GM18909 (cell line): Measurements from ENCODE around the gene KCNQ2.

ENCODE experiments used
- ATAC-seq: cut with Tn5 transposase; IDR thresholded peaks from one replicate; pipeline ENCODE4 v1.9.1; 2021; ENCODE audit warnings: mild to moderate bottlenecking; ENCODE audit not compliant: unreplicated experiment, poor library complexity

The KCNQ2 gene

DNA sequence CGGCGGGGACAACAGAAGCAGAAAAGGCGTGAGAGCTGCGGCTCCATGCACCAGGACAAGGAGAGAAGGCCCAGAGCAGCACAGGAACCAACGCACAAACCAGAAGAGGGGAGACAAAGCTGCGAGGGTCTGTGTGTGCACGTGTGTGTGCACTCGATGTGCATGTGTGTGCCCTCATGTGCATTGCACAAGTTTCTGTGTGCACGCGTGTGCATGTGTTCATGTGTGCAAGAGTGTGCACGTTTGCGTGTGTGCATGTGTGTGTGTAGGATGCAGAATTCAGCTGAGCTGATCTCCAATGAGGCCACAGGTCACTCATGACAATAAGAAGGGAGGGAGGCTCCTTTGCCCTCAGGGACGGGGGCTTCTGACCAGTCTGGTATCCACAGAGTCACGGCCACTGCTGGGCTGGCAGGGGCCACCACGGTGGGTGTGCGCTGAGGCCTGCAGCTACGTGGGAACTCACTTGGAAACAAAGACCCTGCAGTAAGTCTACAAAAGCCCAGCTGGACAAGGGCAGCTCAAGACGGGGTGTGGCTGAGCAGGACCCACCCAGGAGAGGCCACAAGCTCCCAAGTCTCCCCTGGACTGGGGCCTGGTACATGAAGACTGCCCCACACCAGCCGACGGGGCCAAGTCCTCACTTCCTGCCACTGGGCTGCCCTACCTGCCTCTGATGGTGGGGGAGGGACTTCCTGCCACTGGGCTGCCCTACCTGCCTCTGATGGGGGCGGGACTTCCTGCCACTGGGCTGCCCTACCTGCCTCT lies 63.2 kb downstream of the KCNQ2 start:
- ATAC-seq: no peak

GRCh38 chr20:63408684-63409046 lies 63.8 kb downstream of the KCNQ2 start:
- ATAC-seq: no peak

DNA sequence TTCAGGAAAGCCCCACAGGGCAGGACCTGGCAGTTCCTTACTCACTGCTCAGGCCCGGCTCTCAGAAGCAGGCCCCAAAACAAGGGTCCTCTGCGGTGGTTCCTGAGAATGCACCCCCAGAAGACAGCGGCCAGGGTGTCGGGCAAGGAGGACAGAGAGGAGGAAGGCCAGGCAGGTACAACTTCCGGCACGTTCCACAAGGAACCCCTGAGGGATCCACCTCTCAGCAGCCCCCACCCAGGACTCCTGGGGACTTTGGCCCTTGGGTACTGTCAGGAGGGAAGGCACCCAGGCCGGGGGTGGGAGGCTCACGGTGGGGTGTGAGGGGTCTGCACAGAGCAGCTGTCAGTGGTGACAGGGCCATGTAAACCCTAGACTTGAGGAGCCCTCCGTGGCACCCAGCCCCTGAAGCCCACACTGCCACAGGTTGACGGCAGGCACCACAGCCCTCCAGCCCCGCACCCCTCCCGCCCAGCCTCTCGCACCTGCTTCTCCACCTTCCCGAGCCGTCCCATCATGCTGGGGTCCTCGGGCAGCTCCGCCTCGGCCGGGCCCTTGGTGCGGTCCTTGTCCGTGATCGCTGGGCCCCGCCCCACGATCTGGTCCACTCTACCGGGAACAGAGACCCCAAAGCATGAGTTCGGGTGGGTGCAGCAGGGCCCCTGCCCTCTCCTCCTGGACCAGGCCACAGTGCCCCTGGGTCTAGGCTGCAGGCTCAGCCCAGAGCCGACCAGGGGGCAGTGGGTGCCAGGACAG lies 64.3 kb downstream of the KCNQ2 start:
- no peak for ATAC-seq

DNA sequence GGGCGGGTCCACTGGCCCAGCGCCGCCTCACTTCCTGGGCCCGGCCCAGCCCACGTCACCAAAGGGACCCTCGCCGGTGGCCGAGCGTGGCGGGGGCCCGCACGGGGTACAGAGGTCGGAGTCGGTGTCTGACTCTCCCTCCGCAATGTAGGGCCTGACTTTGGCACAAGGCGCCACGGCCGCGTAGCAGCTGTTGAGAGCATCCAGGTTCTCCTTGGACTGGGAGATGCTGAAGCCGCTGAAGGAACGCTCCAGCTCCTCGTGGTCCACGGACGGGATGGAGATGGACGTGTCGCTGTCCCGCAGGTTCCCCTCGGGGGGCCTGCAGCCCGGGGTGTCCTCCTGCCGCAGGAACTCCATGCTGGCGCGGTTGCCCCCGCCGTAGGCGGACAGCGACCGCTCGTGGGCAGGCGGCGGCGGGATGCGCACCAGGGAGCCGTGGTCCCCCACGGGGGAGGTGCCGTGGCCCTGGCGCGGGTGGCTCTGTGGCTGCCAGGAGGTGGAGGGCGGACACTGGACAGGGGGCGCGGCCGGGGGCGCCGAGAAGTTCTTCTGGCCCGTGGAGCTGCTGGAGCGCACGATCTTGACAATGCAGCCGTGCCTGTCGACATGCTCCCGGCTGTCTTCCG lies 65.7 kb downstream of the KCNQ2 start:
- no peak for ATAC-seq

DNA sequence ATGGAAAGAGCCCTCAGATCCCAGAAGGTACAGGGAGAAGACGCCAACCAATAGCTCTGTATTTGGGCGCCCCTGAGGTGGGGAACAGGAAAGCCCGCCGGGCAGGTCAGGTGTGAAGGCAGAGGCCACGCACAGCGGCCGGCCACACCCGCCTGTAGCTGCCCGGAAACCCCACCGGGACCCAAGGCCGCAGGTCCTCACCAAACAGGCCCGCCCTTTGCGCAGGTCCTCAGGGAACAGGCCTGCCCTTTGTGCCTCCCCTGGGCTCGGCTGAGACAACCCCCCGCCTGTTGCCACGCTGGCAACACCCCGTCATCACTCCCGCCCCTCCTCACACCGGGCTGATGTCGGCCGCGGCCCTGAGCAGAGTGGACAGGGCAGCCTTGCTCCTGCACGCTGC lies 66.4 kb downstream of the KCNQ2 start:
- ATAC-seq: no peak

DNA sequence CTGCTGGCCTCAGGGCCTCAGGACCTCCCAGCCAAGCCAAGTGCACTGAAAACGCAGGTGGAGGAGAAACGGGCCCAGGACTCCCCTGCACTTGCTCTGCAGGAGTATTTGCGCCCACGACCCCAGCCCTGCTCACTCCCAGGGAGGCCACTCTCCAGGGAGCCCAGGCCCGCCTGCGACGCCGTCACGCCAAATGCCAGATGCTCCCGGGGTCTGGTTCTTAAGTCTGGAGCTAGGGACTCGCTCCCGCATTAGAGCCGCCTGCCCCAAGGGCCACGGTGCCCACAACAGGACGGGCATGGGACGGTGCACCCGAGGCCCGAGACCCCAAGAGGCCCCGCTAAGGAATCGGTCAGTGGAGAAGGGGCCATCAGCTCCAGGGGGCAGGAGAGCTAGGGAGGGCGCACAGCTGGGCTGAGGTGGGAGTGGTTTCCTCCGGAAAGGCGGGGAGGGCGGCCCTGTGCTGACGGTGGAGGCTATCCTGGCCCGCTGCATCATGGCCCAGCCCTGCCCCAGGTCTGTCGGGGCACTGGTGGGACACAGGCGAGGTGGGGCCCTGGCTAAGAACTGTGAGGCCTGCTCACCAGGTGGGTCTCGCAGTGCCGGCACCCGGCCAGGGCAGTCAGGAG lies 67.2 kb downstream of the KCNQ2 start:
- ATAC-seq: no peak

- ATAC-seq: no peak
Measured at GRCh38 chr20:63404129-63405085, 68.0 kb downstream of the KCNQ2 start.

GRCh38 chr20:63403403-63404105 lies 68.9 kb downstream of the KCNQ2 start:
- no peak for ATAC-seq

GRCh38 chr20:63402860-63403220 lies 69.6 kb downstream of the KCNQ2 start:
- ATAC-seq: no peak

DNA sequence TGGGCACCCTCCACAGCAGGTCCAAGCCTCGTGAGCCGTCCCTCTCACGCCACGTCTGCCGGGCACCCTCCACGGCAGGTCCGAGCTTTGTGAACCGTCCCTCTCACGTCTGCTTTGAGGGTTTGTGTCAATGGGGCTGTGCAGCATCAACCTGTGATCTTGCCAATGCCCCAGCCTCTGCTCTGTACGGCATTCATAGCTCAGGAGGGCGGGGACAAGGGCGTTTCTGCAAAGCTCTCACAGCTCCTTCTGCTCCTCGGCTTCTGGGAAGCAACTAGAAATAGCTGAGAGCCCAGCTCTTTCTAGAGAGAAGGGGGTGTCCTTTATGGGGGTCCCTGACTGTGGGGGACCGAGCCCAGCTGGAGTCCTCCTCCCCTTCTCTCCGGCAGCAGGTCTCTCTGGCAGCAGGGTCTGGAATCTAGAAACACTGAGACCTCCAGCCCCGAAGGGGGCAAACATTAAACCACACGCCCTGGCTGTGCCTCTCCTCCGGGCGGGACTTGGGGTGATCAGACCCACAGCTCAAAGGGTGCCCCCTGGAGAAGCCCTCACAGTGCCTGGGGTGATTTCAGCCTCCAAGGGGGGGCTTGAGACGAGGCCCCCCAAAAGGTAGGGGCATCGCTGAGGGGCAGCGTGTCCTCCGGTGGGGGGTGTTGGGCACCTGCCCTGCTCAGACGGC lies 70.1 kb downstream of the KCNQ2 start:
- no peak for ATAC-seq

DNA sequence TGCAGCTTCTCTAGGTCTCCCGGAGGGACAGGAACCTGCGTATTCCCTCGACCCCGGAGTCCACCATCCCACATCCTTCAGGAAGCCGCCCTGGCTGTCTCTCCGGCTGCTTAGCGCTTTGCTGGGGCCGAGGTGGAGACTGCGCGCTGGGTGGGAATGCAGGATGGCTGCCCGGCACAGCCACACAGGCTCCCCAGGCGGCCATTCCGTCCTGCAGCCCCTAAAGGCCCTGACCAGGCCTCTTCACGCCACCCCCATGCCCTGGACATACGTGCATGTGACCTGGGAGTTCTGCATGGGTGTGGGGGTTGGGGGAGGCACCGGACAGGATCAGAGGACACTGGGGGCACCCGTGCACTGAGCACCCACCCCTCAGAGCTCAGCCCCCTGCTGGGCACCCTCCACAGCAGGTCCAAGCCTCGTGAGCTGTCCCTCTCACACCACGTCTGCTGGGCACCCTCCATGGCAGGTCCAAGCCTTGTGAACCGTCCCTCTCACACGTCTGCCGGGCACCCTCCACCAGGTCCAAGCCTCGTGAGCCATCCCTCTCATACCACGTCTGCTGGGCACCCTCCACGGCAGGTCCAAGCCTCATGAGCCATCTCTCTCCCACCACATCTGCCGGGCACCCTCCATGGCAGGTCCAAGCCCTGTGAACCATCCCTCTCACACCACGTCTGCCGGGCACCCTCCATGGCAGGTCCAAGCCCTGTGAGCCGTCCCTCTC lies 70.9 kb downstream of the KCNQ2 start:
- no peak for ATAC-seq

DNA sequence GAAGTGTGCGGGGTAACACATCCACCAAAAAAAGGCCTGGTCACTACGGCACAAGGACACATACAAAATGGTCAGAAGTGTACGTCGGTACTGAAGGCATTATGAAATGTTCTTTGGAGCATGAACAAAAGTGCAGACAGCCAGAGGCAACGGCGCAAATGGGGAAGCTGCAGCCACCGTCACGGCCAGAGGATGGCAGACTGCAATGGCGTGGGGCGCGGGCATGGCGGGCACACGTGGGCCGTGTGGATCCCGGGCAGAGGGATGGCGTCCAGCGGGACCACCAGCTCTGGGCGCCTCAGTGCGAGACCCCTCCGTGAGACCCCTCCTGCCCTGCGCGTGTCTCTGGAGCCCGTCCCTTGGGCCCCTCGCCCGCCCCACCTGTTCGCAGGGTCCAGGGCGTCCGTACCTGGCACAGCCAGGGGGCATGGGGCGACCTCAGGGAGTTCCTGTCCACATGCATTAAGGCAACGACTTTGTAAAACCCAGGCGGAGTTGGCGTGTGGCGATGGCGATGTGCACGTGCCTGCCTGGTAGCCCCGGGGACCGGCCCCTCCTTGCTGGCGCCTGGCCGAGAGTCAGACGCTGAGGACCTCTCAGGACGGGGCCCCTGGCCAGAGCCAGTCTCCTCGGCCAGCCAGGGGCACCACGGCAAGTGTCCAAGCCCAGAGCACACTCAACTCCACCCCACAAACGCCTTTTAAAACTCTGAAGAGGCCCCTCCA lies 71.8 kb downstream of the KCNQ2 start:
- no peak for ATAC-seq

GRCh38 chr20:63399596-63400375 lies 72.7 kb downstream of the KCNQ2 start:
- ATAC-seq: no peak

DNA sequence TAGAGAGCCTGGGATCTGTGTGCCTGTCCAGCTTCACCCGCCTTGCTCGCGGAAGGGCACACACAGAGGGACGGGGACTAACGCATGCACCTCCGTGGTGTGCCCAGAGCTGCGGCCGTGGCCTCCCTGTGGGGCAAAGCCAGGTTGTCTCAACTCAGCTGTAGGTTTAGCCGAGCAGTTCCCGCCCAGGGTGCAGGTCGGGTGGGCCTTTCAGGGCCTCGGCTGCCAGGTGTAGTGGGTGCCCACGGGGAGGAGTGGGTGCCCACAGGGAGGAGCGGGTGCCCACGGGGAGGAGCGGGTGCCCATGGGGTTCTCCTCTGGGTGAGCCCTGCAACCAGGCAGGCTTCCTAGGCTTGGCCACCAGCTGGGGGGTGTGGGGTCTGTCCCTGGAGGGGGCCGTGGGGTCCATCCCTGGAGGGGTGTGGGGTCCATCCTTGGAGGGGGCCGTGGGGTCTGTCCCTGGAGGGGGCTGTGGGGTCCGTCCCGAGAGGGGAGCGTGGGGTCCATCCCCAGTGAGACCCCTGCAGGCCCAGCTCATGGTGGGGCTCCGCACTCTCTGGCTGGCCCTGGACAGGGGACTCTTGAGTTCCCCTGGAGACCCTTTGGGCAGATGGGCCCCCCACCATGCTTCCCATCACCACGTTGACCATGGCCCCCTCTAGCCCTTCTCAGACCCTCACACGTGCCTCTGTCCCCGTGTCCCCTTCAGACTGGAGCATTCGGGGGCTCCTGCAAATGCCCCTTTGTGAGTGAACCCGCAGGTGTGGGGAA lies 73.5 kb downstream of the KCNQ2 start:
- no peak for ATAC-seq

- ATAC-seq: no peak
Measured at GRCh38 chr20:63397946-63398450, 74.5 kb downstream of the KCNQ2 start.
